Measurements from ENCODE around the gene PBX3.

PBX3 gene

DNA sequence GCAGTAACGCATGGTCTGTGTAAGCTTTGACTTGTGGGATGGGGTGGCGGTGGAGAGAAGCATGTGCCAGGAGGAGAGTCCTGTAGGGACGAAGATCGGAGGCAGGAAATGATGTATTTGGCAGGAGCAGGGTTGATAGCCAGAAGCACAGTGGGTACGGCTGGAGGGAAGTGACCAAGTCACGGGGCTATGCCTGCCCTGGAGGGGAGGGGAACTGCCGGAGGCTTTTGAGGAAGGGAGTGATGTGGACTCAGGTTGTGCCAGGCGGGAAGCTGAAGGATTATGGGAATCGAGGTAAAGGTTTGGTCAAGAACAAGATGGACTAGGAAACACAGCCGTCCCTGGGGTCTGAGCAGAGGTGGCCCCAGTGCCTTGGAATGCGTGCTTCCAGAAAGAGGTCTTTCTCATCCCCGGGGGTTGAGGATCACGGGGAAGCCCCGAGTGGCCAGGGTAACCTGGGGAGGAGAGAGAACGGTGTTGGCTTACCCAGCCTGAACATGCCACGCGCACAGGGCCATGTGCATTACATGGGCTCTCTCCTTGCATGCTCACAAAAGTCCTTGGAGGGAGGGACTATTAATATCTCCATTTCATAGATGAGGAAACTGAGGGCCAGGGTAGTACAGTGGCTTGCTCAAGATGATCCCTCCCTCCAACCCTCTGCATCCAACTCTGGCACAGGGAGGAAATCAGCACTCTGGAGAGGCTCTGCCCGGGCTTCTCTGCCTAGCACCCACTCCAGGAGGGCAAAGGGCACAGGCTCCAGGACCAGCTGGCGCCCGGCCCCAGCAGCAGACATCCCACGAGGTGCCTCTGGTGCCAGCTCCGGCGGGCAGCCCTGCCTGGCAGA is 253.8 kb downstream of the PBX3 start:
- no peak for DNase-seq

DNA sequence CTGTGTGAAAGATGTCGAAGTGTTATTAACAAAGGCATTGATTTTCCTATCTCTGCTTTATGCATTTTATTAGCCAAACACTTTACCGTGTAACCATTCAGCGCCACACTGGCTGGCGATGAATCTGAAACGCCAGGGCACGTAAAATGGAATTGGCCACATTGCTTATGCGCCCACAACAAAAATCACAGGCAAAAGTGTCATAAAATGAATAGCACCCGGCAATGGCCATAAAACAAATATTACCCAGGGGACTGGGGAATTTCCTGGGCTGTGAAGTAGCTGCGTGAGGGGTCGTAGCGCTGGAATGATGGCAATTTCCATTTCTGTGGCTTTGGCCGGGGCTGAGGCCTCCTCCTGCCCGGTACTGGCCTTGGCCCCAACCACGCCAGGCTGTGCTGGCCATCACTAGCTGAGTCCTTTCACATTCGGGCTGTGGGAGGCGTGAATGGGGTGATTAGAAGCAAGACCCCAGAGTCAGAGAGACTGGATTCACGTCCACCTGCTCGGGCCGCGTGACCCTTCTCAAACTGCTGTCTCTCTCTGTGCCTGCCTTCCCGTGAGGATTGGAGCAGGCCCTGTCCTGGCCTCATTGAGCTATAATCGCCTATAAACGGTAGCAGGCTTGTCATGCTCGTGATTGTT is 254.5 kb downstream of the PBX3 start:
- no peak for DNase-seq

DNA sequence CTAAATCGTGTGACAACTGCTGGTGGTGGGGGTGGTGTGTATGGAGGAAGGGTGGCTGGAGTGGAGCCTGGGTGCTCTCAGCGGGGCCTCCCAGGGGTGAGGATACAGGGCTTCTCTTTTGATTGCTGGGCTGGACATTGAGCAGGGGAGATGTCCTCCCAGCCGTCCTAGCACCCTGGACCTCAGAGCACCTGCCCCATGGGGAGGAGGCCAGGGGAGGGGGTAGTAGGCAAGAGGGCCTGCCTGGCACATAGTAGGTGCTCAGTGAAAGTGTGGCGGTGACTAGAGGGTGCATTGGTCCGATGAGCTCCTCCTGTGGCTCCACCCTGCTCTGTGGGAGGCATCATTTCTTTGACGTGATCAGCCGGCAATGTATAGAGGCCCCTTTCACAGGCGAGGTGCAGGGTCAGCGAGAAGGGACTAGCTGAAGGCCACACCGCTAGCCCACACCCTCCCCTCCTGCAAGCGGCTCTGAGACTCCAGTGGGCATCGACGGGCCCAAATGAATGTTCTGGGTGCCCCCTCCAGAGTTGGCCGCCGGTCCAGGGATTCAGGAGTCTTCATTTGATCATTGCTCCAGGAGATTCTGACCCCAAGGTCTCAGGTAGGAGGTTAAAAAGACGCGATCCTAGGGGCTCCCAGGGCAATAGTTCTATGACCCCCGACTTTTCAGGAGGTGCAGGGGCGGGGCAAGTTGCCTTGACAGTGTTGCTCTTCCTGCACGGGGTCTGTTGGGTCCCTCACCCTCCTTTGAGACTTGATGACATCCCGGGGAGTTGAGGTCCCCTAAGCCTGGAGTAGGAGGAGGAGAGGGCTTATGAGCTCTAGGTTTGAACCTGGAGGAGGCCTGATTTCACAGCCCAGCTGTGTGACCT is 255.5 kb downstream of the PBX3 start:
- DNase-seq, result no peak

DNA sequence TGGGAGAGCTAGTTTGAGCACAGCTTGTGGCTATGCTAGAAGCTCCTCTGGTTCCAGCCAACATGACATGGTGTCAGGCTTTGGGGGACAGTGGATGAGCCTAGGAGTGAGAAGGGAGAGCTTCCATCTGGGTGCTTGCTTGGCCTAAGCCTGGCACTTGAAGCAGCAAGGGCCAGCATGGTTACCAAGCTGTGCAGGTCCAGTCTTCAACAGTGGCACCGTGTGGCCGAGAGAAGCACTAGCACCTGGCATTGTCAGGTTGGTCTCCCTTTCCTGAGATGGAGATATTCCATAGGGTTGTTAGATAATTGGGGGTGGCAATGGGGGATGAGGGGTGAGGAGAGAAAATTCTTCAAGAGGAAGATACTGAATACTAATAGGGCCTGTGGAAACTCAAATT is 261.9 kb downstream of the PBX3 start:
- no peak for DNase-seq

DNA sequence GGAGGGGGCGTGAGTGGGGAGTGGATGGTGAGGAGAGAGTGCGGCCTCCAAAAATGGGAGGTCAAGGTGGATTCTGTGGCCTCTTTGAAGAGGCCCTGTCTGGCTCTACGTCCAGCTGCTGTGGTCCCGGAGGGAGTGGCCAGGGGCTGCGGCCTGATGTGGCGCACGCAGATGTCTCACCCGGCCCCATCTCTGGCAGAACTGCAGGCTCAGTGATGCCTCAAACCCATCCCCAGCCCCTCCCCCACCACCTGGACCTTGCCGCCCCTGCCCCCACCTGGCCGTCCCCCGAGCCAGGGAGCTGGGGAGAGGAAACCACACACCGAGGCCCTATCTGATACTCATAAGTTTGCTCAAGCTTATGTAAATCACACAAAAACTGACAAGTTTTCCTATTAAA is 267.6 kb downstream of the PBX3 start:
- DNase-seq, result no peak

DNA sequence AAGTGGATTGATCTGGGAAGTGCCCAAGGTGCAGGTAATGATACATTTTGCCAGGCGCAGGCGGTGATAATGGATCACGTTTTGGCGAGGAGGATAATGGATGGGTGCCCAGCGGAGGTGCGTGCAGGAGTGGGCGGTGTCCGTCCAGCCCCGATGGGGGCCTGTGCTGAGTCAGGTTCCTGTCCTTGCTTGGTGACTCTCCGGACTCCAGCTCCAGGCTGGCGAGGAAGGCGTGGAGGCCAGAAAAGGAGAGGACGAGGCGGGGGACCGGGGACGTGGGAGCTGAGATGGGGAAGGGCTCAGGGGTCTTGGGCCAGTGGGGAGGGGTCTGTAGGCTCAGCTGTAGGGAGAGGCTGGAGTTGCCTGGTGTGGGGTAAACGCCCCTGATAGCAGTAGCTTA is 268.3 kb downstream of the PBX3 start:
- DNase-seq, result no peak

DNA sequence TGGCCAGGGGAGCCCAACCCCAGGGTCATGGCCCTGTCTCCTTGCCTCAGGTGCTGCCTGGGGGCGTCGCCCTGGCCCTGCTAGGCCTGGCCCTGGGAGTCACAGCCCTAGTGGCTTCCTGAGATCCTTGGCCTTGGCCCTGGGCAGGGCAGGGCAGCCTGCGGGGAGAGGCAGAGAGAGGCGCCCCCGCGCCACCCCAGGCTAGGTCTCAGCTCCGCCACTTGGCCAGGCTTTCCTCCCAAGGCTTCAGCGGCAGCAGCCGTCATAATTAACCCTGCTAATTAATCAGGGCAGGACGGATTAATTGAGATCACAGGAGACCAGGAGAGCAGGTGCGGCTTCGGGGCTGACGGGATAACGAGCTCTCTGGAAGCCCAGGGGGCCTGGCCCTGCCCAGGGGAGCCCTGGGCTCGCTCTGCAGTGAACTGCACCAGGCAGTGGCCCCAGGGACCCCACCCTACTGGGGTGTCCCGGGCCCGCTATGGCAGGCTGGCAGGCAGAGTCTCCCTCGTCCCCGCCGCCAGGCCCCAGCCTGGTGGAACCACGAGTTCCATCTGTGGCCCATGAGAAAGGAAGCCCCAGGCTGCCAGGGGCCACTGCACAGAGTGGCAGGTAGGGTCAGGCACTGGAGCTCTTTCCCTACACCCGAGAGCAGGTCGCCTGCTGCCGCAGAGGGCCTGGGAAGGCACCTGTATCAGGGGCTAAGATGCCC is 269.6 kb downstream of the PBX3 start:
- no peak for DNase-seq
